Activated CD4-positive, alpha-beta T cell treated with anti-CD3 and anti-CD28 coated beads, Interleukin-2, amount 10 ng/mL, durations not matched to agents 7 days and 5 days (primary cell): Measurements from ENCODE around the gene SLC10A1. TPM values are rescaled to one million over a fixed set of nuclear protein-coding genes. Genes with fewer than 3 reads are reported as not detected.

Experiments
- CTCF ChIA-PET: fragments of 350-600 bp; sonication (Branson Sonifier 250); formaldehyde crosslinking; loops from one replicate; lab custom pipeline; 2021; ENCODE audit warnings: antibody characterized with exemption; lab: Charles Lee
- POLR2A ChIA-PET: fragments of 350-600 bp; sonication (Branson Sonifier 250); formaldehyde crosslinking; loops from one replicate; lab custom pipeline; 2021; ENCODE audit warnings: antibody characterized with exemption; lab: Charles Lee
- DNase-seq: peaks from one replicate; pipeline ENCODE4 v3.0.0-alpha.2; 2020
- H3K27ac Mint-ChIP-seq: one replicate; pipeline ENCODE4 v1.8.0; 2021; ENCODE audit warnings: mild to moderate bottlenecking, moderate library complexity, mixed read lengths
- H3K27me3 Mint-ChIP-seq: one replicate; pipeline ENCODE4 v1.8.0; 2021; ENCODE audit warnings: mixed read lengths
- H3K36me3 Mint-ChIP-seq: one replicate; pipeline ENCODE4 v1.8.0; 2021; ENCODE audit warnings: low read depth, mixed read lengths
- H3K4me1 Mint-ChIP-seq: one replicate; pipeline ENCODE4 v1.8.0; 2021; ENCODE audit warnings: mixed read lengths
- H3K4me3 Mint-ChIP-seq: one replicate; pipeline ENCODE4 v1.8.0; 2021; ENCODE audit warnings: mild to moderate bottlenecking, moderate library complexity, mixed read lengths
- H3K9me3 Mint-ChIP-seq: one replicate; pipeline ENCODE4 v1.8.0; 2021; ENCODE audit warnings: mixed read lengths
- total RNA-seq, 2 experiments: library from RNA; stranded (reverse); gene quantifications; one replicate each; pipeline ENCODE4 v1.2.3, GENCODE V29; 2021

The SLC10A1 gene
- total RNA-seq: not detected

DNA sequence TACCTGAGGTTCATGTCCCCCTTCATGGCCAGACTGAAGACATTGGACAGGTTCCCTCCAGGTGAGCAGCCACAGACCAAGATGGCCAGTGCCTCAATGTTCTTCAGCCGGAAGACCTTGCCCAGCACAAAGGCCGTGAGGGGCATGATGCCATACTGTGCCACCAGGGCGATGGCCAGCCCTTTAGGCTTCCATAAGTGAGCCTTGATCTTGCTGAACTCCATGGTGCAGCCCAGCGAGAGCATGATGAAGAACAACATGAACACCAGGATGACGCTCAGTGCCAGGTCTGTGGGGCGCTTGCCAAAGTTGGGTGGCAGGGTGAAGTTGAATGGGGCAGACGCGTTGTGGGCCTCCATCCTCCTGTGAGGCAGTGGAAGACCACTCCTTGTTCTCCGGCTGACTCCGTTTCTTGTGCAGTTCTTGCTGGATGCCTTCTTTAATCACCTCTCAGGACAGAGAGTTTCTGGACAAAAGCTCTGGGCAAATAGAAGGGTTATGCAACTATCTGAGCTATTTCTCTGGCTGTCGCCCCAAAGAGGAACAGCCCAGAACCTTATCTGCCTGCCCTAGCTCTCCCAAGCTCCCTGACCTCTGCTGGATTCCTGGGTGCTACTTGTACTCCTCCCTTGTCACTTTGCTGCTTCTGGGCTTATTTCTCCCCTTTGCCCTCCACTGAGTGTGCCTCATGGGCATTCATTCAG is at the start of gene SLC10A1:
Gene SLC10A1 (minus strand): TSS at position 445 of the 704 bp plus-strand sequence. CDS start 86 bp downstream, at position 359.
- Mint-ChIP-seq H3K4me1 (no peaks in the 10 kb centered on the region), H3K27ac (no peak within 1 kb of the TSS), H3K4me3 (no peak within 1 kb of the TSS), H3K36me3 (no peaks in the 10 kb centered on the region), H3K9me3 (peaks cover 4% of the 10 kb centered on the region), H3K27me3 (peaks cover 5% of the 10 kb centered on the region)
- ChIA-PET POLR2A (interaction anchor here (0.6 kb wide), 1 partner anchor 9 kb away, joined by 4 read pairs; no protein-coding TSS in a partner anchor), CTCF (no interaction called here)
- DNase-seq: no peak

DNA sequence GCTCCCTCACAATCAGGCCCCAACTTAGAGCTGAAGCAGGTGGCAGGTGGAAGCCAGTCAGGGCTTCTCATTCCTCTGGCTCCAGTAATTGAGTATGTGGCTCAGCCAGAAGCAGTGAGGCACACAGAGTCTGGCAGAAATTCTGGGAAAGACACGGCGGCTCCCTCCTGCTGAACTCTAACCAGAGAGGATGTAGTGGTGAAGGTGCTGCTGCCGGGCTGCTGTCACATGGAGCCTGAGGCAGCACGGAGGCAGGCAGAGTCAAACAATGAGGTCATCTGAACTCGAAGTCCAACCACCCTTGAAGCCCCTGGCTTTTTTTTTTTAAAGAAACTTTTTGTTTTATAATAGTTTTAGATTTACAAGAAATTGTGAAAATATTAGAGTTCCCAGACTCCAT is 48.7 kb upstream of the SLC10A1 start:
- no peak for DNase-seq
- Mint-ChIP-seq H3K27me3 (no peaks in the 10 kb centered on the region), H3K9me3 (no peaks in the 10 kb centered on the region), H3K27ac (no peak overlapping the region), H3K4me1 (no peaks in the 10 kb centered on the region), H3K4me3 (no peak overlapping the region), H3K36me3 (no peaks in the 10 kb centered on the region)
- ChIA-PET CTCF (no interaction called here), POLR2A (no interaction called here)

DNA sequence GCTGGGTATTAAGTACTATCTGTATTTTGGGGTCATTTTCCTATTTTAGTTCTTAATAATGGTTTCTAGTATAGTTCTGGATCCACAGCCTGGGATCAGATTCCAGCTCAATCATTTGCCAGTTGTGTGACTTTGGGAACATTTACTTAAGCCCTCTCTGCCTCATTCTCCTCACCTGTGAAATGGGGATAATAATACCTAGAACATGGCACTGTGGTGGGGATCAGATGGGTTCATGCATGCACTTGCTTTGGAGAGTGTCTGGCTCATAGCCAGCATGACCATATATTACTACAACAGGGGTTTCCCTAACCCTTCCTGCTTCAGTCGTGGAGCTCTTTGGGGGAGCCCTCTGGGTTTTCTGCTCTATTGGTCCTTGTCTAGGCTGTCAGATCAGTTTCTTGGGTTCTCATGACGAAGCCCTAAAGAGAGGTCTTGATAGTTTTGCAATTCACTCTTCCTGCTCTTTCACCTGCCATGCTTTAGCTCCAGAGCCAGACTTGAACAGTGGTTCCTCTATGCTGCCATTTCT is 48.1 kb upstream of the SLC10A1 start:
- CTCF ChIA-PET: no interaction called here

DNA sequence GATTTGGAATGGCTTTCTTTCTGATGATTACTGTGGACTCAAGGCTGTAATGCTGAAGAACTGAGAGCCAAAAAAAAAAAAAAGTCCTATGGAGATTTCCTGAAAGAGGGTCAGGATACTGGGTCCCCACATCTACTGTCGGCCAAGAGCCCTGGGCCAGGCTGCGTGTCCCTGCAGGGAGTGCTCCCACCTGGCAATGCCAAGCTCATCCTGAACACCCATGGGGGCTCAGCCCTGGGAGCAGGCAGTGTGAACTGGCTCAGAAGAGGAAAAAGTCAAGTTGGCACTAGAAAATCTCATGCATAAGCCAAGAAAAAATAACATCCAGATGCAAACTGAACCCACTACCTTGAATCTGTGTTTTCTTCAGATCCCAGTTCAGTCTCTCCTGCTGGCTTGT is 47.1 kb upstream of the SLC10A1 start:
- no peak for DNase-seq
- ChIA-PET POLR2A (no interaction called here), CTCF (interaction anchor here (0.5 to 0.7 kb wide), 5 partner anchors 31 to 260 kb away, joined by 3 to 6 read pairs (median 4); no protein-coding TSS in a partner anchor)
- Mint-ChIP-seq H3K27ac (no peak overlapping the region), H3K4me1 (no peaks in the 10 kb centered on the region), H3K27me3 (no peaks in the 10 kb centered on the region), H3K9me3 (no peaks in the 10 kb centered on the region), H3K4me3 (no peak overlapping the region), H3K36me3 (no peaks in the 10 kb centered on the region)

More for the DNA sequence above, 48.1 kb upstream of the SLC10A1 start:
- no peak for DNase-seq
- no peaks in the 10 kb centered on the region for H3K36me3 Mint-ChIP-seq
- H3K9me3 Mint-ChIP-seq: no peaks in the 10 kb centered on the region
- POLR2A ChIA-PET: no interaction called here
- H3K4me1 Mint-ChIP-seq: no peaks in the 10 kb centered on the region
- no peak overlapping the region for H3K4me3 Mint-ChIP-seq
- H3K27ac Mint-ChIP-seq: no peak overlapping the region
- no peaks in the 10 kb centered on the region for H3K27me3 Mint-ChIP-seq

- ChIA-PET POLR2A (no interaction called here), CTCF (interaction anchor here (1.5 kb wide), 1 partner anchor 191 kb away, joined by 4 read pairs; no protein-coding TSS in a partner anchor)
- Mint-ChIP-seq H3K27me3 (no peaks in the 10 kb centered on the region), H3K9me3 (no peaks in the 10 kb centered on the region), H3K36me3 (no peaks in the 10 kb centered on the region), H3K4me1 (no peaks in the 10 kb centered on the region), H3K4me3 (no peak overlapping the region), H3K27ac (no peak overlapping the region)
- no peak for DNase-seq
Measured at GRCh38 chr14:69842686-69843420, 45.8 kb upstream of the SLC10A1 start.

DNA sequence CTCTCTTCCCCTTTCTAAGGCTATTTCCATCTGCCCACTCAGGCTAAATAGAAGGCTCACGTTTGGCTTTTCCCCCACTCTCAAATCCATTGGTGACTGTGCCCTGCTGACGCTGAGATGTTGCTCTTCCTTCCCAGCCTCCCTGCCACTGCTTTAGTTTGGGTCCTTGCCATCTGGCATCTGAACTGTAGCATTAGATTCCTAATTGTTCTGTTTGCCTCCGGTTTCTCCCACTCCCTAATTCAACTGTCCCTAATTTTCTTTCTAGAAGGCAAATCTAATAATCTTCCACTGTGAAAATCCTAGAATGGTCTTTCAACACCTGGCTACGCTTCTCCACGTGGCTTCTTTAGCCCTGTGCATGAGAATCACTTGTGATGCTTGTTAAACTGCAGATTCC is 44.6 kb upstream of the SLC10A1 start:
- ChIA-PET CTCF (interaction anchor here (1.5 kb wide), 1 partner anchor 192 kb away, joined by 4 read pairs; no protein-coding TSS in a partner anchor), POLR2A (no interaction called here)
- Mint-ChIP-seq H3K4me3 (no peak overlapping the region), H3K4me1 (no peaks in the 10 kb centered on the region), H3K36me3 (no peaks in the 10 kb centered on the region), H3K27me3 (peaks cover 2% of the 10 kb centered on the region), H3K9me3 (no peaks in the 10 kb centered on the region), H3K27ac (no peak overlapping the region)
- DNase-seq: no peak

DNA sequence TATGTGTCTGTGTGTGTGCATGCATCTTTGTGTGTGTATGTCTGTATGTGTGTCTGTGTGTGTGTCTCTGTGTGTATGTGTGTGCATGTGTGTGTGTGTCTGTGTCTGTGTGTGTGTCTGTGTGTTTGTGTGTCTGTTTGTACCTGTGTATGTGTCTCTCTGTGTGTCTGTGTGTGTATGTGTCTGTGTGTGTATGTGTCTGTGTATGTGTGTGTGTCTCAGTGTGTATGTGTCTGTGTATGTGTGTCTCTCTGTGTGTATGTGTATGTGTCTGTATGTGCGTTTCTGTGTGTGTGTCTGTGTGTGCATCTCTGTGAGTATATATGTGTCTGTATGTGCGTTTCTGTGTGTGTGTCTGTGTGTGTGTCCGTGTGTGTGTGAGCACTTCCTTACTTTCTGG is 42.6 kb upstream of the SLC10A1 start:
- CTCF ChIA-PET: no interaction called here

GRCh38 chr14:69838881-69839416 is 41.9 kb upstream of the SLC10A1 start:
- no peak overlapping the region for H3K4me3 Mint-ChIP-seq
- DNase-seq: no peak
- ChIA-PET CTCF (no interaction called here), POLR2A (no interaction called here)
- H3K36me3 Mint-ChIP-seq: no peaks in the 10 kb centered on the region
- peaks cover 12% of the 10 kb centered on the region for H3K27me3 Mint-ChIP-seq
- no peaks in the 10 kb centered on the region for H3K4me1 Mint-ChIP-seq
- no peak overlapping the region for H3K27ac Mint-ChIP-seq
- H3K9me3 Mint-ChIP-seq: no peaks in the 10 kb centered on the region

More for the DNA sequence above, 42.6 kb upstream of the SLC10A1 start:
- H3K4me1 Mint-ChIP-seq: no peaks in the 10 kb centered on the region
- DNase-seq: no peak
- H3K9me3 Mint-ChIP-seq: no peaks in the 10 kb centered on the region
- H3K36me3 Mint-ChIP-seq: no peaks in the 10 kb centered on the region
- POLR2A ChIA-PET: no interaction called here
- H3K27me3 Mint-ChIP-seq: peaks cover 11% of the 10 kb centered on the region
- H3K27ac Mint-ChIP-seq: no peak overlapping the region
- no peak overlapping the region for H3K4me3 Mint-ChIP-seq

- Mint-ChIP-seq H3K4me3 (no peak overlapping the region), H3K36me3 (no peaks in the 10 kb centered on the region), H3K27ac (no peak overlapping the region), H3K9me3 (no peaks in the 10 kb centered on the region), H3K27me3 (peaks cover 16% of the 10 kb centered on the region), H3K4me1 (no peaks in the 10 kb centered on the region)
- no peak for DNase-seq
- POLR2A ChIA-PET: no interaction called here
- CTCF ChIA-PET: no interaction called here
Measured at GRCh38 chr14:69828879-69829278, 31.8 kb upstream of the SLC10A1 start.

- CTCF ChIA-PET: no interaction called here
Measured at GRCh38 chr14:69828354-69828753, 31.3 kb upstream of the SLC10A1 start.

GRCh38 chr14:69827560-69827959 is 30.5 kb upstream of the SLC10A1 start:
- no peak overlapping the region for H3K4me3 Mint-ChIP-seq
- DNase-seq: no peak
- no peaks in the 10 kb centered on the region for H3K36me3 Mint-ChIP-seq
- H3K9me3 Mint-ChIP-seq: no peaks in the 10 kb centered on the region
- CTCF ChIA-PET: interaction anchor here (0.5 kb wide), 1 partner anchor 342 kb away, joined by 3 read pairs; no protein-coding TSS in a partner anchor
- H3K27ac Mint-ChIP-seq: no peak overlapping the region
- H3K4me1 Mint-ChIP-seq: no peaks in the 10 kb centered on the region
- H3K27me3 Mint-ChIP-seq: peaks cover 8% of the 10 kb centered on the region
- POLR2A ChIA-PET: no interaction called here

More at GRCh38 chr14:69828354-69828753, 31.3 kb upstream of the SLC10A1 start:
- H3K9me3 Mint-ChIP-seq: no peaks in the 10 kb centered on the region
- no peak overlapping the region for H3K27ac Mint-ChIP-seq
- no peak overlapping the region for H3K4me3 Mint-ChIP-seq
- POLR2A ChIA-PET: no interaction called here
- no peaks in the 10 kb centered on the region for H3K4me1 Mint-ChIP-seq
- H3K27me3 Mint-ChIP-seq: peaks cover 14% of the 10 kb centered on the region
- no peak for DNase-seq
- no peaks in the 10 kb centered on the region for H3K36me3 Mint-ChIP-seq

DNA sequence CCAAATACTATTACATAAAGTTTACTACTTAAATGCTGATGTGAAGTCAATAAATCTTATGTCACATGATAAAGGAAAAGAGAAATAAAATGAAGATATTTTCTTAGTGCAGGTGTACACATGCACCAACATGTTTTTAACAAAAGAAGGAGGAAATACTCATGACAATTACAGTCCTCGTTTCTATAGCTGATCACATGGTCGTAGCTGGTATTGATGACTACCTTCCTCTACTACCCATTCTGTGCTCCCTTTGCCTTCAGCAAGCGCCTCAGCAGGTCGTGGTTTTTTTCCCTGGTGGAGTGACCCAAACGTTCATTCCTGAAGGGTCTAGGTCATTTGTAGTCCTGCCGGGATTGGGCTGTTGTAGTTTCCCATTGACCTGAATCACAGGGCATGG is 25.4 kb upstream of the SLC10A1 start:
- Mint-ChIP-seq H3K4me1 (peaks cover 2% of the 10 kb centered on the region), H3K27ac (no peak overlapping the region), H3K36me3 (no peaks in the 10 kb centered on the region), H3K27me3 (peaks cover 4% of the 10 kb centered on the region), H3K9me3 (no peaks in the 10 kb centered on the region), H3K4me3 (no peak overlapping the region)
- no peak for DNase-seq
- POLR2A ChIA-PET: no interaction called here
- CTCF ChIA-PET: no interaction called here

DNA sequence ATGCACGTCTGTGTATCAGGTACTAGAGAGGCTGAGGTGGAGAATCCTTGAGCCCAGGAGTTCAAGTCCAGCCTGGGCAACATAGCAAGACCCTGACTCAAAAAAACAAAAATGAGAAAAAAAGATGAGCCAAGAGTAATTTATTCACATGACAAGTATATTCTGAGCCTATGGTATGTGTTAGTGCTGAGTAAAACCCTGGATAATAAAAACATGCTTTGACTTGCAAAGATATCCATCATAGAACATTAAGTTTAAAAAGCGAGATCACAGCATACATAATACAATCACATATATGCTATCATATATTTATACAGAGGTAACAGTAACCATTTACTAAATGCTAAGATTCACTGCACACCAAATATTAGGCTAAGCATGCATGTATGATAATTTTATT is 23.9 kb upstream of the SLC10A1 start:
- no peak for DNase-seq
- H3K36me3 Mint-ChIP-seq: no peaks in the 10 kb centered on the region
- no peak overlapping the region for H3K4me3 Mint-ChIP-seq
- peaks cover 2% of the 10 kb centered on the region for H3K4me1 Mint-ChIP-seq
- no peaks in the 10 kb centered on the region for H3K9me3 Mint-ChIP-seq
- CTCF ChIA-PET: no interaction called here
- peaks cover 4% of the 10 kb centered on the region for H3K27me3 Mint-ChIP-seq
- no peak overlapping the region for H3K27ac Mint-ChIP-seq
- POLR2A ChIA-PET: no interaction called here
